SK-N-SH treated with all-trans-retinoic acid at 6 μM for 48 hours (cell line): ENCODE results near the gene CNTD1.

Experiments
- BACH2 ChIP-seq: fragments of 250-450 bp; sonication (Bioruptor Pico); IDR thresholded peaks from 2 replicates; pipeline ENCODE4 v1.9.0; 2021; ENCODE audit warnings: mild to moderate bottlenecking, borderline replicate concordance
- CREB5 ChIP-seq: fragments of 250-450 bp; sonication (Bioruptor Pico); IDR thresholded peaks from 2 replicates; pipeline ENCODE4 v1.5.1; 2020; ENCODE audit warnings: low read depth, mild to moderate bottlenecking, moderate library complexity
- CSRNP3 ChIP-seq: fragments of 250-450 bp; sonication (Bioruptor Pico); IDR thresholded peaks from 2 replicates; pipeline ENCODE4 v1.5.1; 2021; ENCODE audit warnings: mild to moderate bottlenecking, moderate library complexity
- ESRRG ChIP-seq: fragments of 250-450 bp; sonication (Bioruptor Pico); IDR thresholded peaks from 2 replicates; pipeline ENCODE4 v1.6.1; 2021; ENCODE audit warnings: mild to moderate bottlenecking
- ZNF70 ChIP-seq: fragments of 450-650 bp; formaldehyde crosslinking; IDR thresholded peaks from 2 replicates; pipeline ENCODE4 v1.5.0; 2020; ENCODE audit warnings: mild to moderate bottlenecking, moderate library complexity

- TF ChIP-seq BACH2 (no peak), ZNF70 (no peak), CREB5 (CRISPR knock-in tag) (no peak), ESRRG (CRISPR knock-in tag) (no peak), CSRNP3 (CRISPR knock-in tag) (no peak)
Observed at GRCh38 chr17:42778570-42778969, 20.1 kb upstream of the CNTD1 start.
